ENCODE results near the gene CANT1. TPM values are rescaled to one million over a fixed set of nuclear protein-coding genes. Genes with fewer than 3 reads are reported as not detected.
"Not testable (repeated sequence)": the region's sequence is repeated elsewhere in the genome, so short reads cannot be mapped to it uniquely, and the experiment has no call there.

The CANT1 gene
- total RNA-seq, 1 donor from 2014 or later: 57.3 TPM

GRCh38 chr17:79039886-79040285, 30.3 kb upstream of the CANT1 start:
- Mint-ChIP-seq H3K27me3 (ENCODE audit: insufficient read depth) (peaks cover 6% of the 10 kb centered on the region), H3K4me3 (no peak overlapping the region), H3K27ac (no peak overlapping the region), H3K36me3 (ENCODE audit: low read depth) (no peaks in the 10 kb centered on the region), H3K9me3 (no peaks in the 10 kb centered on the region), H3K4me1 (ENCODE audit: low read depth) (no peaks in the 10 kb centered on the region)
- no peak for DNase-seq (ENCODE audit: low spot score)
- intact Hi-C loops (cut with micrococcal nuclease): no loop called here

- Mint-ChIP-seq H3K4me3 (no peak overlapping the region), H3K4me1 (ENCODE audit: low read depth) (no peaks in the 10 kb centered on the region), H3K9me3 (no peaks in the 10 kb centered on the region), H3K27me3 (ENCODE audit: insufficient read depth) (peaks cover 7% of the 10 kb centered on the region), H3K36me3 (ENCODE audit: low read depth) (no peaks in the 10 kb centered on the region), H3K27ac (no peak overlapping the region)
- intact Hi-C loops (cut with micrococcal nuclease): no loop called here
- no peak for DNase-seq (ENCODE audit: low spot score)
Observed at GRCh38 chr17:79039171-79039570, 29.6 kb upstream of the CANT1 start.

- Mint-ChIP-seq H3K36me3 (ENCODE audit: low read depth) (no peaks in the 10 kb centered on the region), H3K9me3 (no peaks in the 10 kb centered on the region), H3K27ac (no peak overlapping the region), H3K27me3 (ENCODE audit: insufficient read depth) (peaks cover 7% of the 10 kb centered on the region), H3K4me1 (ENCODE audit: low read depth) (no peaks in the 10 kb centered on the region), H3K4me3 (no peak overlapping the region)
- intact Hi-C loops (cut with micrococcal nuclease): no loop called here
- no peak for DNase-seq (ENCODE audit: low spot score)
Observed at GRCh38 chr17:79038545-79039135, 29.1 kb upstream of the CANT1 start.

GRCh38 chr17:79036596-79036995, 27.0 kb upstream of the CANT1 start:
- Mint-ChIP-seq H3K36me3 (ENCODE audit: low read depth) (no peaks in the 10 kb centered on the region), H3K4me3 (no peak overlapping the region), H3K27me3 (ENCODE audit: insufficient read depth) (peaks cover 12% of the 10 kb centered on the region), H3K4me1 (ENCODE audit: low read depth) (no peaks in the 10 kb centered on the region), H3K27ac (no peak overlapping the region), H3K9me3 (no peaks in the 10 kb centered on the region)
- intact Hi-C loops (cut with micrococcal nuclease): no loop called here
- no peak for DNase-seq (ENCODE audit: low spot score)

GRCh38 chr17:79036181-79036580, 26.6 kb upstream of the CANT1 start:
- H3K4me3 Mint-ChIP-seq: no peak overlapping the region
- intact Hi-C loops (cut with micrococcal nuclease): no loop called here
- no peak for DNase-seq (ENCODE audit: low spot score)
- no peaks in the 10 kb centered on the region for H3K9me3 Mint-ChIP-seq
- no peaks in the 10 kb centered on the region for H3K36me3 Mint-ChIP-seq (ENCODE audit: low read depth)
- H3K4me1 Mint-ChIP-seq (ENCODE audit: low read depth): no peaks in the 10 kb centered on the region
- H3K27ac Mint-ChIP-seq: no peak overlapping the region
- peaks cover 13% of the 10 kb centered on the region for H3K27me3 Mint-ChIP-seq (ENCODE audit: insufficient read depth)

- Mint-ChIP-seq H3K27ac (no peak overlapping the region), H3K27me3 (ENCODE audit: insufficient read depth) (peaks cover 13% of the 10 kb centered on the region), H3K9me3 (no peaks in the 10 kb centered on the region), H3K4me3 (no peak overlapping the region), H3K4me1 (ENCODE audit: low read depth) (no peaks in the 10 kb centered on the region), H3K36me3 (ENCODE audit: low read depth) (no peaks in the 10 kb centered on the region)
- intact Hi-C loops (cut with micrococcal nuclease): no loop called here
- no peak for DNase-seq (ENCODE audit: low spot score)
Observed at GRCh38 chr17:79035686-79036085, 26.1 kb upstream of the CANT1 start.

GRCh38 chr17:79034931-79035485, 25.4 kb upstream of the CANT1 start:
- Mint-ChIP-seq H3K4me3 (no peak overlapping the region), H3K27me3 (ENCODE audit: insufficient read depth) (peaks cover 13% of the 10 kb centered on the region), H3K4me1 (ENCODE audit: low read depth) (no peaks in the 10 kb centered on the region), H3K36me3 (ENCODE audit: low read depth) (no peaks in the 10 kb centered on the region), H3K27ac (no peak overlapping the region), H3K9me3 (no peaks in the 10 kb centered on the region)
- DNase-seq (ENCODE audit: low spot score): no peak
- intact Hi-C loops (cut with micrococcal nuclease): no loop called here

- intact Hi-C loops (cut with micrococcal nuclease): no loop called here
- H3K9me3 Mint-ChIP-seq: no peaks in the 10 kb centered on the region
- no peak for DNase-seq (ENCODE audit: low spot score)
- no peak overlapping the region for H3K27ac Mint-ChIP-seq
- peaks cover 13% of the 10 kb centered on the region for H3K27me3 Mint-ChIP-seq (ENCODE audit: insufficient read depth)
- H3K4me3 Mint-ChIP-seq: no peak overlapping the region
- H3K36me3 Mint-ChIP-seq (ENCODE audit: low read depth): no peaks in the 10 kb centered on the region
- H3K4me1 Mint-ChIP-seq (ENCODE audit: low read depth): no peaks in the 10 kb centered on the region
Observed at GRCh38 chr17:79033741-79034501, 24.4 kb upstream of the CANT1 start.

- Mint-ChIP-seq H3K27me3 (ENCODE audit: insufficient read depth) (peaks cover 17% of the 10 kb centered on the region), H3K4me1 (ENCODE audit: low read depth) (no peaks in the 10 kb centered on the region), H3K9me3 (no peaks in the 10 kb centered on the region), H3K36me3 (ENCODE audit: low read depth) (no peaks in the 10 kb centered on the region), H3K27ac (no peak overlapping the region), H3K4me3 (no peak overlapping the region)
- intact Hi-C loops (cut with micrococcal nuclease): no loop called here
- no peak for DNase-seq (ENCODE audit: low spot score)
Observed at GRCh38 chr17:79033046-79033616, 23.6 kb upstream of the CANT1 start.

- Mint-ChIP-seq H3K9me3 (no peaks in the 10 kb centered on the region), H3K4me1 (ENCODE audit: low read depth) (no peaks in the 10 kb centered on the region), H3K36me3 (ENCODE audit: low read depth) (no peaks in the 10 kb centered on the region), H3K27ac (no peak overlapping the region), H3K4me3 (no peak overlapping the region), H3K27me3 (ENCODE audit: insufficient read depth) (peaks cover 17% of the 10 kb centered on the region)
- DNase-seq (ENCODE audit: low spot score): no peak
- intact Hi-C loops (cut with micrococcal nuclease): no loop called here
Observed at GRCh38 chr17:79031996-79032875, 22.7 kb upstream of the CANT1 start.

GRCh38 chr17:79030636-79031035, 21.1 kb upstream of the CANT1 start:
- DNase-seq (ENCODE audit: low spot score); H3K4me1 Mint-ChIP-seq (ENCODE audit: low read depth); H3K36me3 Mint-ChIP-seq (ENCODE audit: low read depth); H3K4me3 Mint-ChIP-seq; H3K9me3 Mint-ChIP-seq; intact Hi-C loops (cut with micrococcal nuclease); H3K27ac Mint-ChIP-seq: not testable (repeated sequence)
- H3K27me3 Mint-ChIP-seq (ENCODE audit: insufficient read depth): peaks cover 21% of the 10 kb centered on the region

GRCh38 chr17:79029327-79030009, 19.9 kb upstream of the CANT1 start:
- H3K4me1 Mint-ChIP-seq (ENCODE audit: low read depth): no peaks in the 10 kb centered on the region
- H3K9me3 Mint-ChIP-seq: no peaks in the 10 kb centered on the region
- intact Hi-C loops (cut with micrococcal nuclease): no loop called here
- H3K27me3 Mint-ChIP-seq (ENCODE audit: insufficient read depth): peaks cover 25% of the 10 kb centered on the region
- no peak for DNase-seq (ENCODE audit: low spot score)
- no peak overlapping the region for H3K4me3 Mint-ChIP-seq
- H3K27ac Mint-ChIP-seq: no peak overlapping the region
- H3K36me3 Mint-ChIP-seq (ENCODE audit: low read depth): no peaks in the 10 kb centered on the region
